AG10803 (cell line): ENCODE results near the gene TRMT2A.

Experiments used
- DNase-seq: peaks from one replicate; pipeline ENCODE4 v3.0.0; 2010; ENCODE audit warnings: low read depth
- H3K4me3 ChIP-seq: 2 replicates; pipeline ENCODE4 v1.5.1; 2011; ENCODE audit warnings: mild to moderate bottlenecking, low read length, control low read depth
- TF ChIP-seq, protein P1 (sequence below): conservative IDR thresholded peaks from 2 replicates; pipeline ENCODE4 v1.5.1; 2011; ENCODE audit warnings: mild to moderate bottlenecking, low read length, control low read depth, inconsistent platforms

Gene TRMT2A

DNA sequence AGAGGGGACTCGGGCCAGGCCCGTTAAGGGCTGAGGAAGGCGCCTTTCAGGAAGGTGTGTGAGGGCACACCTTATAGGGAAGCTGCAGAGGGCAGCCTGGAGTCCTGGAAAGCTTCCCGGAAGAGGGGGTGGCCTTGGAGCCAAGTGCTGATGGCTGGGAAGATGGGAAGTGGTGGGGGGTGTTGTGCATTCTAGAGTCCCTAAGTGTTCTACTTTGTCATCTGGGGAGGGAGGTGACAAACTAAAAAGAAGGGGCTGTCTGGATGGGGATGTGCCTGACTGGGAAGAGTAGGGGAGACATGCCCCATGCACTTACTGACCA is 21.4 kb upstream of the TRMT2A start:
- TF ChIP-seq, protein P1, sequence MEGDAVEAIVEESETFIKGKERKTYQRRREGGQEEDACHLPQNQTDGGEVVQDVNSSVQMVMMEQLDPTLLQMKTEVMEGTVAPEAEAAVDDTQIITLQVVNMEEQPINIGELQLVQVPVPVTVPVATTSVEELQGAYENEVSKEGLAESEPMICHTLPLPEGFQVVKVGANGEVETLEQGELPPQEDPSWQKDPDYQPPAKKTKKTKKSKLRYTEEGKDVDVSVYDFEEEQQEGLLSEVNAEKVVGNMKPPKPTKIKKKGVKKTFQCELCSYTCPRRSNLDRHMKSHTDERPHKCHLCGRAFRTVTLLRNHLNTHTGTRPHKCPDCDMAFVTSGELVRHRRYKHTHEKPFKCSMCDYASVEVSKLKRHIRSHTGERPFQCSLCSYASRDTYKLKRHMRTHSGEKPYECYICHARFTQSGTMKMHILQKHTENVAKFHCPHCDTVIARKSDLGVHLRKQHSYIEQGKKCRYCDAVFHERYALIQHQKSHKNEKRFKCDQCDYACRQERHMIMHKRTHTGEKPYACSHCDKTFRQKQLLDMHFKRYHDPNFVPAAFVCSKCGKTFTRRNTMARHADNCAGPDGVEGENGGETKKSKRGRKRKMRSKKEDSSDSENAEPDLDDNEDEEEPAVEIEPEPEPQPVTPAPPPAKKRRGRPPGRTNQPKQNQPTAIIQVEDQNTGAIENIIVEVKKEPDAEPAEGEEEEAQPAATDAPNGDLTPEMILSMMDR: no peak
- no peak overlapping the region for H3K4me3 ChIP-seq
- no peak for DNase-seq

DNA sequence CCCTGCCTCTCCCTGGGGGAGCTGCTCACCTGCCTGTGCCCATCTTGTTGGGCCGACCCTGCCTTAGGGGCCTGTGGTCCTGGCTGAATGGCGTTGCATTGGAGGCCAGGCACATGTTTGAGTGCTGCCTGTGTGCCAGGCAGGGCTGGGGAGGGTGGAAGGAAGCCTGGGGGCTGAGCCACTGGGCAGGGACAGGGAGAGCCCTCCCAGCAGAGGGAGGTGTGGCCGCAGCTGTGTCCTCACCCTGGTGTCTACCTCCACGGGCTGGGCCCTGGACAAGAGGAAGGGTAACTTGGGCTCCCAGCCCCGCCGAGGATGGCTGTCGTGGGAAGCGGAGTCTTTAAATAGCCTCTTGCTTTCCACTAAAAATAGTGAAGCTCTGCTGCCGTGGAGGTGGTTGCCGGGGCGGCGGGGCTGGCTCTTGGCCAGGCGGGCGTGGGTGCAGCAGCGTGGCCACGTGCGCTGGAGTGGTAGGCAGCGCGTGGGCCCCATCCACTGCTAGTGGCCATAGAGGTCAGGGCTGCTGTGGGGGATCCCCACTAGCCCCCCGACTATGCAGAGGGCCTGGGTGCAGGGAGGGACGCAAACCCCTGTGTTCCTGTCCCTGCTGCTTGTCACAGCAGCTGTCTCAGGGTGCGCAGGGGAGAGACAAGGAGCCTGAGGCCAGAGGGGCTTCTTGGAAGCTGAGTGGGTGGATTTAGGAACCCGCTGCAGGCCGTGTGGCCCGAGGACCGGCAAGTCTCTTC is 20.8 kb upstream of the TRMT2A start:
- TF ChIP-seq, protein P1: no peak
- no peak overlapping the region for H3K4me3 ChIP-seq
- DNase-seq: no peak

DNA sequence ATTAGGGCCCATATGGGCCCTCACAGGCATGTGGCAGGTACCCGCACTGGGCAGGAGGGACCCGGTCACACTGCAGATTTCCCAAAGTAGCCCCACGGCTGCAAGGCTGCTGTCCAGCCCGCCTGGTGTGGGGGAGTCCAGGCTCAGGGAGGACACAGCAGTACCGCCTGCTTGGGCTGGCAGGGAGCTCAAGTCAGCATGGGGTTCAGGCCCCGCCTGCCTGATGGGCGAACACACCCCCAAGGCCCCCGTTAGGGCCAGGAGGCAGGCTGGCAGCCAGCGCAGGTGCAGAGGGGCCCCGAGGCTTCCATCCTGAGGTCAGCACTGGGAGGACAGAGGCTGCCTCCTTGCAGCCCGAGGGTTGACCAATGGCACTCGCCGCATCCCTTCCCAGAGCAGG is 20.1 kb upstream of the TRMT2A start:
- DNase-seq: no peak
- TF ChIP-seq, protein P1: no peak
- H3K4me3 ChIP-seq: no peak overlapping the region

DNA sequence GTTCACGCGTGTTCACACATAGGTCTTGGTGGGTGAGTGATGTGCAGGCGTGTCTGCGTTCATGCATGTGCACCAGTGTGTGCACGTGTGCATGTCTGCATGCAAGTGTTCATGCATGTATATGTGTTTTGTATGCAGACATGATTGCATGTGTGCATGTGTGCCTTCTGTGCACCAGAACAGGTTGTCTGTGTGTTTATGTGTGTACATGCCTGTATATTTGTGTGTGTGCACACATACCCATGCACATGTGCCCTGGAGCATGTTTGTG is 19.5 kb upstream of the TRMT2A start:
- H3K4me3 ChIP-seq: no peak overlapping the region
- TF ChIP-seq, protein P1: no peak
- DNase-seq: no peak

DNA sequence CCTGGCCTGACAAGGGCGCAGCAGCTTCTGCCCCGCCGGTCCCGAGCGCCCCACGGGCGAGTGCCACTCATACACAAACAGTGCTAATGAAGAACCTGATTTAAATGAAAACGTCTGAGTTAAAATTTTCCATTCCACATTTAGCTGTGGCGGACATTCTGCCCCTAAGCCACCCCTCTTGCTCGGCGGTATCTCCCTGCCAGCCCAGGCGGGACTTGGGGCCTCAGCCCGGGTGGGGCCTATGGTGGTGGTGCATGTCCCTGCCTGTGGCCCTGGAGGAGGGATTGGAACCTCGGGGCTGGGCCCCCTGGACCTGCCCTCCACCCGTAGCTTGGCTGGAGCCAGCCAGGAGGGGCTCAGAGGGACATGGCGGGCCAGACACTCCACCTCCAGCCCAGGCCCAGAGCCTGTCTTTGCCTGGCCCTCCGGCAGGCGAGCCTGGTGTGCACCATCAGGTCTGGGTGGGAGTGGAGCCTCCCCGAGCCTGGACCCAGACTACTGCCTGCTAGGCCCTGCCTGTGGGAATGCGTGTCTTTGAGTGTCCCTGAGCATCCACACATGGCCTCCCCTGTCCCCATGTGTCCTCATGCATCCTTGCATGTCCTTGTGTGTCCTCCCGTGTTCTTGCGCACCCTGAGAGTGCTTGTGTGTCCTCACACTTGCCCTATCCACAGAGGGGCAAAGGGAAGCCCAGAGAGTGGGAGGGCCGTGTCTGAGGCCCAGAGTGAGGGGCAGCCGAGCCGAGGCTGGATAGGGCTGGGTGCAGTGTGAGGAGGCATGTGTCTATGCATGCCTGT is 19.0 kb upstream of the TRMT2A start:
- TF ChIP-seq, protein P1: no peak
- H3K4me3 ChIP-seq: no peak overlapping the region
- DNase-seq: no peak

DNA sequence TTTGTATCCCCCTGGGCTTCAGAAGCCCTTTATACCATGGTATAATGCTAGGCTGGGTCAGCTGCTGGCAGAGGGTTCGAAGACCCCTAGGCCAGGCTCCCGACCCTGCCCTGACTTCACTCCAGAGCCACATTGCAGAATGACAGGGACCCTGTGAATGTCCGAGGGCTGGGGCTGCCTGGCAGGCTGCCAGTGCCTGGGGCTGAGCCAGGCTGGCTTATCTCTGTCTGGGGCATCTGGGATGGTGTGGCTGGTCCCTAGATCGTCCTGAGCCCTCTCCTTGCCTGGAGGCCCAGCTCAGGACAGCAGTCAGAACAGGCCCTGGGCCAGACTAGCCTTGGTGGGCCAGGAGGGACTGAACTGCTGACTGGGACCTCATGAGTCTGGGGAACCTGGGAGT is 18.2 kb upstream of the TRMT2A start:
- TF ChIP-seq, protein P1: no peak
- DNase-seq: no peak
- no peak overlapping the region for H3K4me3 ChIP-seq

DNA sequence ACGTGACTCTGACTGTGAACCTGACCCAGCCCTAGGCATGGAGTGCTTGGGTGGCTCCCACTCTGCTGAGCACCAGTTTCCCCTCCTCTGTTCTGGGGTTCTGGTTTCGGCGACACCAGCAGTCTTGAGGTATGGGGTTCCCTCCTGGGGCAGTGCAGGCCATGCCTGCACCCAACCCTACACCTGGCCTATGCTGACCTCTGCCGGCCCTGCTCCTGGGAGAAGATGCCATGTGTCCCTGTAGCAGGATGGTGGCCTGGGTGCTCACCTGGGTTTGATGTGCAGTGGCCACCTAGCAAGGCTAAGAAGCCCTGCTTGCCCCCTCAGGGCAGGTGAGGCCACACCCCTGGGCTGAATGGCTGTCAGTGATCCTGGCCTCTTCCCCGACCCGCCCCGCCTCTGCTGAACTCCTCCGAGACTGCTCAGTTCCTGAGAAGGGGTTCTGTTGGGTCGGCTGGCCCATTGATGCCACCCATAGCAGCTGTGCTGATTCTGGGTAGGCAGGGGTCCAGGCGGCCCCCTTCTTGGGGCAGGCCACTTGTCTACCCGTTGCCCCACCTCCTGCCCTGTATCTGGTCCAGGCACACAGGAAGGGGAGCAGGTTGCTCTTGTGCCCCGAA is 17.0 kb upstream of the TRMT2A start:
- TF ChIP-seq, protein P1: no peak
- H3K4me3 ChIP-seq: no peak overlapping the region

More for the DNA sequence above, 17.0 kb upstream of the TRMT2A start:
- no peak for DNase-seq
